ENCODE results near the gene MGAT4A.
A peak's percentile ranks its signal among the peaks of the same experiment; 100 is the strongest.

The MGAT4A gene

DNA sequence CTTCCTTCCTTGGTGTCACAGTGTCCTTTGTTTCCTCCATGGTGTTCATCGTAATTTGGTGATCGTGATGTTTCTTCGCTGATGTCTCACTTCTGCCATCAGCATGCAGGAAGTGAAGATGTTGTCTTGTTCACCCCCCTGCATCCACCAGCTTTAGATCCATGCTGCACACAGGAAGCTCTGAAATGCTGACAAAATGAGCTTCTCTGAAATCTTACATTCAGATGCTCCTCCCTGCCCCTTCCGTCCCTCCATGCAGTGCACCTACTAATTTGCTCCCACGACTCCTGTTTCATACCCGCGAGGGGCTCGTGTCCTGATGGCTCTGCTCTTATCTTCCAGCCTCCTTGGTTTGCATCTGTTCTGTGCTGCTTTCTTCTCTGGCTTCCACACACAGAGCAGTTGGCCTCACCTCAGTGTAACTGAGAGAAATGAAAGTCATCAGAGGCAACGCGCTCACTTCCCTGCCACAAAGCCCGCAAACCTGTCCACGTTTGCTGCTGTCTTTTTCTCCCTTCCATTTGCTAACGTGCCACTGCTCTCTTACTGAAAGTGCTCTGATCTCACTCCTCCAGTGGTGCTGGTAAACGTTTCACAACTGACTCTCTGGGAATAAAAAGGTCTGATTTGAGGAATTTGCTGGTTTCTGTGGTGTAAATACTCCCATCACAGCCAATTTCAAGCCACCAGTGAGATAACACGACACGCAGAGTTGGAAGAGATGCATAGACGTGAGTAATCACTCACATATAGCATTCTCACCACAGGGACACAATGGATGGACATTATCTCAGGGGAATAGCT, 41.0 kb upstream of the MGAT4A start:
- no peak for DNase-seq
- Histone ChIP-seq H3K27me3 (ENCODE audit: insufficient read depth, low read depth, severe bottlenecking) (no peaks in the 10 kb centered on the region), H3K36me3 (no peaks in the 10 kb centered on the region), H3K27ac (no peak overlapping the region), H3K9me3 (ENCODE audit: severe bottlenecking) (no peaks in the 10 kb centered on the region), H3K4me3 (ENCODE audit: low read depth, low read length) (no peak overlapping the region)
- TF ChIP-seq, protein P1, sequence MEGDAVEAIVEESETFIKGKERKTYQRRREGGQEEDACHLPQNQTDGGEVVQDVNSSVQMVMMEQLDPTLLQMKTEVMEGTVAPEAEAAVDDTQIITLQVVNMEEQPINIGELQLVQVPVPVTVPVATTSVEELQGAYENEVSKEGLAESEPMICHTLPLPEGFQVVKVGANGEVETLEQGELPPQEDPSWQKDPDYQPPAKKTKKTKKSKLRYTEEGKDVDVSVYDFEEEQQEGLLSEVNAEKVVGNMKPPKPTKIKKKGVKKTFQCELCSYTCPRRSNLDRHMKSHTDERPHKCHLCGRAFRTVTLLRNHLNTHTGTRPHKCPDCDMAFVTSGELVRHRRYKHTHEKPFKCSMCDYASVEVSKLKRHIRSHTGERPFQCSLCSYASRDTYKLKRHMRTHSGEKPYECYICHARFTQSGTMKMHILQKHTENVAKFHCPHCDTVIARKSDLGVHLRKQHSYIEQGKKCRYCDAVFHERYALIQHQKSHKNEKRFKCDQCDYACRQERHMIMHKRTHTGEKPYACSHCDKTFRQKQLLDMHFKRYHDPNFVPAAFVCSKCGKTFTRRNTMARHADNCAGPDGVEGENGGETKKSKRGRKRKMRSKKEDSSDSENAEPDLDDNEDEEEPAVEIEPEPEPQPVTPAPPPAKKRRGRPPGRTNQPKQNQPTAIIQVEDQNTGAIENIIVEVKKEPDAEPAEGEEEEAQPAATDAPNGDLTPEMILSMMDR (IDR thresholded peaks at IDR 0.05; ENCODE audit: low read depth, low read length), result no peak

DNA sequence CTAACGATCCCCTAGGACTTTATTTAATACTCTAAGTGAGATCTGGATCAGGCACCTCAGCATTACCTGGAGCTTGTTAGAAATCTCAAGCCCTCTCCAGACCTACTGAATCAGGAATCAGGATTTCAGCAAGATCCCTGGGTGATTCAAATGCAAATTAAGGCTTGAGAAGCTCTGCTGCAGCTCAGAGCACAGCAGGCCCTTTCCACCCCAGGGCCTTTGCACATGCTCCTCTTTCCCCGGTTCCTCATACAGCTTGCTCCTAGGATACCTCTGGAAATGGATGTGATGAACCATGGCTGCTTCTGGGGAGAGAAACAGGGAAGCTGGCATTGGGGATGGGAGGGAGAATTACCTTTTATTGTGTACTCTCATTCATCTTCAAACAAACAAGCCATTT, 40.3 kb upstream of the MGAT4A start:
- H3K4me3 ChIP-seq (ENCODE audit: low read depth, low read length), result no peak overlapping the region
- no peaks in the 10 kb centered on the region for H3K27me3 ChIP-seq (ENCODE audit: insufficient read depth, low read depth, severe bottlenecking)
- H3K27ac ChIP-seq, result no peak overlapping the region
- H3K36me3 ChIP-seq, result no peaks in the 10 kb centered on the region
- TF ChIP-seq, protein P1 (IDR thresholded peaks at IDR 0.05; ENCODE audit: low read depth, low read length), result no peak
- no peak for DNase-seq
- H3K9me3 ChIP-seq (ENCODE audit: severe bottlenecking), result no peaks in the 10 kb centered on the region

DNA sequence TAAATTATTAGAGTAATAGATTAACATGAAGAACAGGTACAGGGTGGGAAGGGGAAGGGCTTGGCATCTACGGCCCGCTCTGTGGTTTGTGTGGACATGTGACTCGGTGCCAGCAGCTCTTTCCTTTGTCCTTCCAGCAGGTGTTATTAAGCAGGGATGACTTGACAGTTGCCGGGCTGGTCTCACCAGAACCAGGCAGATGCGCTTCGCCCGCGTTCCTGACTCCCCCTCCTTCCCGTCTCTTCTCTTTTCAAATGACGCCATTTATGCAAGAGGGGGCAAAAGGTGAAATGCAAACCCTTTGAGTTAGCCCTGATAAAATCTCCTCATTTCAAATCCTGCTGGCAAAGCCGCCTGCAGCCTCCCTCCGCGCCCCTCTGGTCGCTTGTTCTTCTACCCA, 38.9 kb upstream of the MGAT4A start:
- Histone ChIP-seq H3K27ac (no peak overlapping the region), H3K9me3 (ENCODE audit: severe bottlenecking) (no peaks in the 10 kb centered on the region), H3K36me3 (no peaks in the 10 kb centered on the region), H3K27me3 (ENCODE audit: insufficient read depth, low read depth, severe bottlenecking) (no peaks in the 10 kb centered on the region), H3K4me3 (ENCODE audit: low read depth, low read length) (no peak overlapping the region)
- TF ChIP-seq, protein P1 (IDR thresholded peaks at IDR 0.05; ENCODE audit: low read depth, low read length), result no peak
- DNase-seq, result no peak

DNA sequence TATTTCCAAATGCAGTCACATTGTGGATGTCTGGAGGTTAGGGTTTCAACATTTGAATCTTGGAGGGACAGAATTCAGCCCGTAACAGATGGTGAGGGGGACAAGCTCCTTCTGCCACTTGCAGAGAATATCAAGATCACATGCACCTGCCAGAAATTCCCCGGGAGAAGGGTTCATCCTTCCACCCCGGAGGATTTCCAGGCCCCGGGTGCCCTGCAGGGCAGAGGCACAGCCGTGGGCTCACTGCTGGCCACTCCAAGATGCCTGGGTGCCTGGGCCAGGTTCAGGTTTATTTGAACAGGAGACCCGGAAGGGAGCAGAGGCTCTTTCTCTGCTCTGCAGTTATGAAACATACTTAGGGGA, 38.2 kb upstream of the MGAT4A start:
- Histone ChIP-seq H3K4me3 (ENCODE audit: low read depth, low read length) (no peak overlapping the region), H3K36me3 (no peaks in the 10 kb centered on the region), H3K27me3 (ENCODE audit: insufficient read depth, low read depth, severe bottlenecking) (no peaks in the 10 kb centered on the region), H3K9me3 (ENCODE audit: severe bottlenecking) (no peaks in the 10 kb centered on the region), H3K27ac (no peak overlapping the region)
- TF ChIP-seq, protein P1 (IDR thresholded peaks at IDR 0.05; ENCODE audit: low read depth, low read length), result no peak
- peak; percentile 16 for DNase-seq

DNA sequence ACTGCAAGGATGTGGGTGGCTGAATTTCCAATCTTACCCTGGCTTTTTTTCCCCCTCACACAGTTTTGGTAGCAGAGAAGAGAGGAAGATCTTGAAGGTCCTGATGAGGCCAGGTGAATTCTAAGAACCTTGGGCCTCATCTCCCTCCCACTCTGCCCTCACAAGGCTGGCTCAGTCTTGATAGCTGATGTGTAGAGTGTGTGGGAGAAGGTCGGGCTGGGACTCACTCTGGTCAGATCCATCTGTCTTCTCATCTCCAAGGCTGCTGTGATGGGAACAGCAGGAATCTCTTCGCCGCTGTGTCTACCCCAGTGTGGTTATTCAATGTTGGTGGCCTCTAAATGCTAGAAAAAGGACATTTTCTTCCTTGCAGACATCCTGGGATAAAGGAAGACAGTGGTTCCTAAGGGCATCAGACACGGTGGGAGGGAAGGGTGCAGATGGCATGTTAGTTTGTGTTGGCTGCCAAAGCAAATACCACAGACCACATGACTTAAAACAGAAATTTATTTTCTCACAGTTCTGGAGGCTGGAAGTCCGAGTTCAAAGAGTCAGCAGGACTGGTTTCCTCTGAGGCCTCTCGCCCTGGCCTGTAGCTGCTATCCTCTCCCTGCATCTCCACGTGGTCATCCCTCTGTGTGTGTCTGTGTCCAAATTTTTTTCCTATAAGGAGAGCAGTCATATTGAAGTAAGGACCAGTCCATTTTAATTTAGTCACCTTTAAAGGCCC, 37.6 kb upstream of the MGAT4A start:
- Histone ChIP-seq H3K27me3 (ENCODE audit: insufficient read depth, low read depth, severe bottlenecking) (no peaks in the 10 kb centered on the region), H3K9me3 (ENCODE audit: severe bottlenecking) (no peaks in the 10 kb centered on the region), H3K36me3 (no peaks in the 10 kb centered on the region), H3K4me3 (ENCODE audit: low read depth, low read length) (no peak overlapping the region), H3K27ac (no peak overlapping the region)
- TF ChIP-seq, protein P1 (IDR thresholded peaks at IDR 0.05; ENCODE audit: low read depth, low read length), result no peak
- DNase-seq, result no peak
